Activated CD4-positive, alpha-beta T cell treated with anti-CD3 and anti-CD28 coated beads, Interleukin-2, Interleukin-4, amounts not matched to agents 100 ng/mL and 50 ng/mL, durations not matched to agents 16 hours and 8 hours (primary cell): ENCODE data around the gene PIK3C3.
"Not testable (repeated sequence)": the region's sequence is repeated elsewhere in the genome, so short reads cannot be mapped to it uniquely, and the experiment has no call there.

Source experiments
- DNase-seq: peaks from one replicate; pipeline ENCODE4 v3.0.0-alpha.2; 2020; ENCODE audit warnings: low spot score

PIK3C3 gene

GRCh38 chr18:42024131-42024530 lies 69.1 kb downstream of the PIK3C3 start:
- DNase-seq: peak; percentile 54

GRCh38 chr18:42025491-42025890 lies 70.5 kb downstream of the PIK3C3 start:
- no peak for DNase-seq

- peak; percentile 79 for DNase-seq
Measured at GRCh38 chr18:42025974-42026625, 71.1 kb downstream of the PIK3C3 start.

GRCh38 chr18:42028247-42028832 lies 73.3 kb downstream of the PIK3C3 start:
- peak; percentile 39 for DNase-seq

- DNase-seq: no peak
Measured at GRCh38 chr18:42029092-42029491, 74.1 kb downstream of the PIK3C3 start.

GRCh38 chr18:42030586-42031182 lies 75.7 kb downstream of the PIK3C3 start:
- no peak for DNase-seq

GRCh38 chr18:42032447-42032846 lies 77.4 kb downstream of the PIK3C3 start:
- no peak for DNase-seq

GRCh38 chr18:42033137-42033810 lies 78.2 kb downstream of the PIK3C3 start:
- DNase-seq: no peak

GRCh38 chr18:42038936-42039335 lies 83.9 kb downstream of the PIK3C3 start:
- no peak for DNase-seq

- DNase-seq: no peak
Measured at GRCh38 chr18:42039396-42039795, 84.4 kb downstream of the PIK3C3 start.

- DNase-seq: no peak
Measured at GRCh38 chr18:42041793-42042192, 86.8 kb downstream of the PIK3C3 start.

- no peak for DNase-seq
Measured at GRCh38 chr18:42045346-42045745, 90.3 kb downstream of the PIK3C3 start.

- no peak for DNase-seq
Measured at GRCh38 chr18:42047721-42048120, 92.7 kb downstream of the PIK3C3 start.

GRCh38 chr18:42048158-42048557 lies 93.1 kb downstream of the PIK3C3 start:
- no peak for DNase-seq

- DNase-seq: not testable (repeated sequence)
Measured at GRCh38 chr18:42049536-42049935, 94.5 kb downstream of the PIK3C3 start.

- DNase-seq: no peak
Measured at GRCh38 chr18:42051411-42051810, 96.4 kb downstream of the PIK3C3 start.

GRCh38 chr18:42052122-42052708 lies 97.2 kb downstream of the PIK3C3 start:
- DNase-seq: no peak

GRCh38 chr18:42053188-42053781 lies 98.3 kb downstream of the PIK3C3 start:
- peak; percentile 67 for DNase-seq

- no peak for DNase-seq
Measured at GRCh38 chr18:42064109-42064508, 109.1 kb downstream of the PIK3C3 start.

GRCh38 chr18:42067518-42067917 lies 112.5 kb downstream of the PIK3C3 start:
- peak; percentile 30 for DNase-seq

GRCh38 chr18:42068030-42068429 lies 113.0 kb downstream of the PIK3C3 start:
- no peak for DNase-seq

GRCh38 chr18:42069036-42069435 lies 114.0 kb downstream of the PIK3C3 start:
- DNase-seq: no peak
